H1 (cell line): Measurements from ENCODE around the gene BCL2L12. TPM values are rescaled to one million over a fixed set of nuclear protein-coding genes. Genes with fewer than 3 reads are reported as not detected.

Experiments used
- CTCF ChIA-PET: fragments of 300-600 bp; sonication (Branson Sonifier 250); formaldehyde crosslinking; loops from one replicate; lab custom pipeline; 2021; ENCODE audit not compliant: partially characterized antibody; lab: Charles Lee
- POLR2A ChIA-PET: fragments of 300-600 bp; sonication (Branson Sonifier 250); formaldehyde crosslinking; loops from one replicate; lab custom pipeline; 2021; ENCODE audit warnings: inconsistent platforms; ENCODE audit not compliant: partially characterized antibody; lab: Charles Lee
- DNase-seq, 2 experiments: peaks; one replicate each; pipeline versions ENCODE4 v3.0.0 to v3.0.0-alpha.2; 2010 to 2022; ENCODE audit warnings: low spot score in 2 of 2, low read depth in 1 of 2, mixed read lengths in 1 of 2
- FAIRE-seq: peaks from 2 replicates; lab custom pipeline; 2011; peaks lifted over from hg19 to GRCh38; lab: Jason Lieb, UNC
- H2AFZ ChIP-seq: 2 replicates; pipeline ENCODE4 v1.8.1; 2012; ENCODE audit warnings: low read length, inconsistent platforms
- H2AK5ac ChIP-seq: 2 replicates; pipeline ENCODE4 v1.6.1; 2013; ENCODE audit warnings: low read depth, low read length
- H2BK120ac ChIP-seq: replicated peaks from 2 replicates; pipeline ENCODE3; 2013; ENCODE audit warnings: low read depth, low read length, inconsistent platforms
- H2BK12ac ChIP-seq: 2 replicates; pipeline ENCODE4 v1.6.1; 2013; ENCODE audit warnings: low read depth, low read length
- H2BK15ac ChIP-seq: 2 replicates; pipeline ENCODE4 v1.6.1; 2013; ENCODE audit warnings: low read length
- H2BK20ac ChIP-seq: 2 replicates; pipeline ENCODE4 v1.6.1; 2013; ENCODE audit warnings: low read length
- H2BK5ac ChIP-seq: 2 replicates; pipeline ENCODE4 v1.6.1; 2013; ENCODE audit warnings: low read depth, low read length
- H3K14ac ChIP-seq: 2 replicates; pipeline ENCODE4 v1.6.1; 2013; ENCODE audit warnings: inconsistent platforms; ENCODE audit not compliant: insufficient read length
- H3K18ac ChIP-seq: 2 replicates; pipeline ENCODE4 v1.6.1; 2013; ENCODE audit warnings: low read length; ENCODE audit errors: extremely low read depth
- H3K23ac ChIP-seq: 2 replicates; pipeline ENCODE4 v1.6.1; 2013; ENCODE audit warnings: inconsistent platforms; ENCODE audit not compliant: insufficient read length
- H3K23me2 ChIP-seq: 2 replicates; pipeline ENCODE4 v1.6.1; 2013; ENCODE audit warnings: low read depth, low read length
- H3K27ac ChIP-seq: 2 replicates; pipeline ENCODE4 v1.6.1; 2011; ENCODE audit warnings: low read depth, low read length, inconsistent platforms
- H3K27me3 ChIP-seq, 4 experiments: replicated peaks in 1 of 4; 1 replicate in 1 of 4; 2 replicates in 3 of 4; pipeline versions ENCODE4 v1.6.1 to v1.8.1; 2011 to 2013; ENCODE audit warnings: low read length in 3 of 4, mild to moderate bottlenecking in 3 of 4, inconsistent platforms in 2 of 4, mixed read lengths in 2 of 4, moderate library complexity in 1 of 4; ENCODE audit not compliant: control insufficient read depth in 3 of 4, insufficient read depth in 3 of 4; ENCODE audit errors: extremely low read depth in 1 of 4
- H3K36me3 ChIP-seq, 4 experiments: 2 replicates each; pipeline versions ENCODE4 v1.6.1 to v1.8.1; 2011 to 2013; ENCODE audit warnings: mild to moderate bottlenecking in 4 of 4, low read length in 3 of 4, moderate library complexity in 2 of 4, control low read depth in 1 of 4, inconsistent platforms in 1 of 4; ENCODE audit not compliant: insufficient read depth in 4 of 4, control insufficient read depth in 2 of 4
- H3K4ac ChIP-seq: replicated peaks from 2 replicates; pipeline ENCODE3; 2013; ENCODE audit warnings: low read length, low read depth, mixed read lengths, inconsistent platforms; ENCODE audit not compliant: insufficient read length
- H3K4me1 ChIP-seq, 4 experiments: replicated peaks in 1 of 4; 1 replicate in 1 of 4; 2 replicates in 3 of 4; pipeline versions ENCODE4 v1.6.1 to v1.8.1; 2011 to 2013; ENCODE audit warnings: low read length in 3 of 4, inconsistent platforms in 2 of 4, mixed read lengths in 1 of 4; ENCODE audit not compliant: insufficient read depth in 4 of 4, control insufficient read depth in 3 of 4
- H3K4me2 ChIP-seq, 2 experiments: 2 replicates each; pipeline versions ENCODE4 v1.6.1 to v1.8.1; 2011 to 2013; ENCODE audit warnings: low read depth in 2 of 2, low read length in 2 of 2, control low read depth in 1 of 2, inconsistent platforms in 1 of 2, mild to moderate bottlenecking in 1 of 2; ENCODE audit not compliant: insufficient read depth in 1 of 2
- H3K4me3 ChIP-seq, 4 experiments: fragments of 200-600, 300-600 bp in 1 of 4; sonication (generic), shearing (Covaris generic), sonication (Bioruptor Twin) in 1 of 4; 2 replicates each; pipeline versions ENCODE4 v1.5.1 to v1.8.1; 2011 to 2016; ENCODE audit warnings: low read length in 4 of 4, low read depth in 3 of 4, control low read depth in 2 of 4, inconsistent platforms in 2 of 4, mild to moderate bottlenecking in 2 of 4, mixed read lengths in 1 of 4, moderate library complexity in 1 of 4; ENCODE audit not compliant: insufficient read depth in 2 of 4; ENCODE audit errors: extremely low read depth in 1 of 4
- H3K56ac ChIP-seq: replicated peaks from 2 replicates; pipeline ENCODE3; 2013; ENCODE audit warnings: low read depth, mild to moderate bottlenecking, mixed read lengths, low read length, inconsistent platforms; ENCODE audit not compliant: insufficient read length
- H3K79me1 ChIP-seq: 2 replicates; pipeline ENCODE4 v1.6.1; 2013; ENCODE audit warnings: low read depth, low read length, control low read depth
- H3K79me2 ChIP-seq, 2 experiments: 2 replicates each; pipeline versions ENCODE4 v1.6.1 to v1.8.1; 2012 to 2013; ENCODE audit warnings: low read length in 2 of 2, mild to moderate bottlenecking in 2 of 2, inconsistent platforms in 1 of 2; ENCODE audit not compliant: insufficient read depth in 2 of 2, control insufficient read depth in 1 of 2
- H3K9ac ChIP-seq, 4 experiments: replicated peaks in 1 of 4; 1 replicate in 1 of 4; 2 replicates in 3 of 4; pipeline versions ENCODE4 v1.6.1 to v1.8.1; 2011 to 2013; ENCODE audit warnings: low read depth in 3 of 4, low read length in 3 of 4, control low read depth in 2 of 4, mild to moderate bottlenecking in 2 of 4, moderate library complexity in 2 of 4, inconsistent platforms in 1 of 4; ENCODE audit errors: extremely low read depth in 1 of 4
- H3K9me3 ChIP-seq, 2 experiments: 2 replicates each; pipeline versions ENCODE4 v1.6.1 to v1.8.1; 2012 to 2013; ENCODE audit warnings: mild to moderate bottlenecking in 2 of 2, moderate library complexity in 2 of 2, control low read depth in 1 of 2, inconsistent platforms in 1 of 2, low read depth in 1 of 2, low read length in 1 of 2, mixed read lengths in 1 of 2; ENCODE audit not compliant: insufficient read depth in 2 of 2
- H4K20me1 ChIP-seq, 2 experiments: replicated peaks in 1 of 2; 2 replicates each; pipeline versions ENCODE3 to v1.8.1; 2011 to 2013; ENCODE audit warnings: inconsistent platforms in 2 of 2, low read length in 2 of 2, mild to moderate bottlenecking in 1 of 2; ENCODE audit not compliant: insufficient read depth in 2 of 2, control insufficient read depth in 1 of 2
- H4K5ac ChIP-seq: 2 replicates; pipeline ENCODE4 v1.6.1; 2013; ENCODE audit warnings: low read length, low read depth, mixed read lengths, inconsistent platforms; ENCODE audit not compliant: insufficient read length
- H4K8ac ChIP-seq: 2 replicates; pipeline ENCODE4 v1.8.0; 2013; ENCODE audit warnings: mild to moderate bottlenecking, moderate library complexity, low read length, inconsistent platforms; ENCODE audit not compliant: insufficient read depth; ENCODE audit errors: extremely low read depth
- H4K91ac ChIP-seq: replicated peaks from 2 replicates; pipeline ENCODE3; 2013; ENCODE audit warnings: low read length, mixed read lengths, inconsistent platforms; ENCODE audit not compliant: insufficient read length
- CEBPB ChIP-seq: IDR thresholded peaks from 2 replicates; pipeline ENCODE4 v1.6.1; 2012; ENCODE audit warnings: low read depth, low read length
- CTCF ChIP-seq, 3 experiments: IDR thresholded peaks; 1 replicate in 2 of 3; 2 replicates in 1 of 3; pipeline versions ENCODE4 v1.5.1 to v1.6.1; 2011; ENCODE audit warnings: low read length in 3 of 3, mild to moderate bottlenecking in 3 of 3, inconsistent platforms in 2 of 3, low read depth in 1 of 3, moderate library complexity in 1 of 3; ENCODE audit not compliant: insufficient read depth in 1 of 3; ENCODE audit errors: control extremely low read depth in 1 of 3
- EZH2 ChIP-seq: fragments of 200-600 bp; sonication (generic); IDR thresholded peaks from 2 replicates; pipeline ENCODE4 v1.7.1; 2012; ENCODE audit warnings: low read depth, mild to moderate bottlenecking, moderate library complexity, low read length, inconsistent platforms; ENCODE audit not compliant: severe bottlenecking
- SIX5 ChIP-seq: IDR thresholded peaks from 2 replicates; pipeline ENCODE4 v1.6.1; 2011; ENCODE audit warnings: mild to moderate bottlenecking, low read depth, low read length
- WGBS, 2 experiments: shearing (Covaris generic) in 1 of 2; methylation state at CpG; one replicate each; pipeline versions ENCODE4 v1.1.6 to v1.1.7; 2013 to 2015; ENCODE audit warnings: low lambda C conversion rate in 2 of 2, mixed read lengths in 2 of 2, inconsistent platforms in 1 of 2, low coverage in 1 of 2, missing lambda C conversion rate in 1 of 2; ENCODE audit not compliant: insufficient replicate concordance in 2 of 2, insufficient coverage in 1 of 2, insufficient read length in 1 of 2; ENCODE audit errors: extremely low coverage in 1 of 2, missing lambda C conversion rate in 1 of 2; 5-methylcytosine and 5-hydroxymethylcytosine counted together
- polyA plus RNA-seq, 7 experiments: library from polyadenylated mRNA; depleted of rRNA in 3 of 7; stranded (reverse) in 5 of 7; unstranded in 2 of 7; fragments of >200 nt in 5 of 7; fragments of 200-250 nt in 2 of 7; gene quantifications; 1 replicate in 5 of 7; 2 replicates in 1 of 7; 4 replicates in 1 of 7; pipeline versions ENCODE4 v1.2.1 to v1.2.3, GENCODE V29; 2011 to 2013; ENCODE audit warnings: missing spikeins in 2 of 7, mixed read lengths in 2 of 7
- total RNA-seq: library from RNA; stranded (reverse); fragmentation: NEBNext Ultra II Directional; extraction: Animal tissue kit (Norgen Biotek cat#: 25700); gene quantifications from 2 replicates; pipeline ENCODE4 v1.2.1, GENCODE V29; 2021

Gene BCL2L12
- total and polyA plus RNA-seq, 2 of the 8 experiments (the other 6 are each of a cell fraction or from before 2014, with no cell fraction given): 126 to 209 TPM

- Histone ChIP-seq H3K23me2 (peaks cover 15% of the 10 kb centered on the region), H3K4me2 (peak overlapping the region; percentile 85 to 89), H3K9me3 (no peaks in the 10 kb centered on the region), H3K79me2 (peaks cover 5 to 32% of the 10 kb centered on the region in 2 experiments; a peak in 2 of 4 replicates), H3K79me1 (peaks cover 3% of the 10 kb centered on the region), H2BK12ac (no peak overlapping the region), H4K5ac (no peak overlapping the region), H3K4ac (no peak overlapping the region), H2BK120ac (no peak overlapping the region), H3K56ac (no peak overlapping the region), H3K23ac (no peak overlapping the region), H3K27ac (no peak overlapping the region), H3K14ac (no peak overlapping the region), H4K91ac (no peak overlapping the region), H3K18ac (no peak overlapping the region), H2BK5ac (no peak overlapping the region; the same call in 1 of the 2 replicates), H4K20me1 (peaks cover 6 to 9% of the 10 kb centered on the region in 2 experiments), H2BK20ac (no peak overlapping the region), H3K4me1 (peaks cover 0 to 7% (median 2%) of the 10 kb centered on the region in 4 experiments; a peak in 4 of 7 replicates), H3K9ac (peak overlapping the region; percentile 53 to 65 (median 60)), H3K4me3 (peak overlapping the region; percentile 89 to 98 (median 96)), H4K8ac (no peak overlapping the region), H2AK5ac (no peak overlapping the region), H3K36me3 (peaks cover 11 to 36% (median 21%) of the 10 kb centered on the region in 4 experiments; a peak in 7 of 8 replicates), H2BK15ac (no peak overlapping the region), H3K27me3 (no peaks in the 10 kb centered on the region), H2AFZ (no peak overlapping the region)
- 5% methylated on average over 5 of the region's 9 CpGs; no CpG with 5 or more reads in 1 of the 2 experiments for WGBS, 2 experiments
- CTCF ChIA-PET: interaction anchor here (0.7 to 2.3 kb wide), 5 partner anchors 11 to 23 kb away, joined by 3 to 8 read pairs (median 5); no protein-coding TSS in a partner anchor
- TF ChIP-seq CEBPB (no peak), CTCF (IDR thresholded peaks at IDR 0.05; ENCODE audit: control extremely low read depth in 1 of 3, insufficient read depth in 1 of 3, low read depth in 1 of 3, low read length in 3 of 3) (peak in 1 of 3 experiments; percentile 15; a peak in 1 of 4 replicates), SIX5 (peak; percentile 73), EZH2 (no peak)
- POLR2A ChIA-PET: interaction anchor here (1.4 to 18.0 kb wide), 8 partner anchors 8 to 174 kb away, joined by 4 to 275 read pairs (median 10); partner anchors contain the start of genes ADM5, CPT1C, PRMT1 and PRR12
- DNase-seq: no peak
- no peak for FAIRE-seq
Observed at GRCh38 chr19:49666120-49666444, 349 bp downstream of the BCL2L12 start.
